H1 (cell line): ENCODE data around the gene SHLD1. TPM values are rescaled to one million over a fixed set of nuclear protein-coding genes. Genes with fewer than 3 reads are reported as not detected.

ENCODE experiments used
- CTCF ChIA-PET: fragments of 300-600 bp; sonication (Branson Sonifier 250); formaldehyde crosslinking; loops from one replicate; lab custom pipeline; 2021; ENCODE audit not compliant: partially characterized antibody; lab: Charles Lee
- POLR2A ChIA-PET: fragments of 300-600 bp; sonication (Branson Sonifier 250); formaldehyde crosslinking; loops from one replicate; lab custom pipeline; 2021; ENCODE audit warnings: inconsistent platforms; ENCODE audit not compliant: partially characterized antibody; lab: Charles Lee
- DNase-seq, 2 experiments: peaks; one replicate each; pipeline versions ENCODE4 v3.0.0 to v3.0.0-alpha.2; 2010 to 2022; ENCODE audit warnings: low spot score in 2 of 2, low read depth in 1 of 2, mixed read lengths in 1 of 2
- FAIRE-seq: peaks from 2 replicates; lab custom pipeline; 2011; peaks lifted over from hg19 to GRCh38; lab: Jason Lieb, UNC
- H2AFZ ChIP-seq: 2 replicates; pipeline ENCODE4 v1.8.1; 2012; ENCODE audit warnings: low read length, inconsistent platforms
- H2AK5ac ChIP-seq: 2 replicates; pipeline ENCODE4 v1.6.1; 2013; ENCODE audit warnings: low read depth, low read length
- H2BK120ac ChIP-seq: replicated peaks from 2 replicates; pipeline ENCODE3; 2013; ENCODE audit warnings: low read depth, low read length, inconsistent platforms
- H2BK12ac ChIP-seq: 2 replicates; pipeline ENCODE4 v1.6.1; 2013; ENCODE audit warnings: low read depth, low read length
- H2BK15ac ChIP-seq: 2 replicates; pipeline ENCODE4 v1.6.1; 2013; ENCODE audit warnings: low read length
- H2BK20ac ChIP-seq: 2 replicates; pipeline ENCODE4 v1.6.1; 2013; ENCODE audit warnings: low read length
- H2BK5ac ChIP-seq: 2 replicates; pipeline ENCODE4 v1.6.1; 2013; ENCODE audit warnings: low read depth, low read length
- H3K14ac ChIP-seq: 2 replicates; pipeline ENCODE4 v1.6.1; 2013; ENCODE audit warnings: inconsistent platforms; ENCODE audit not compliant: insufficient read length
- H3K18ac ChIP-seq: 2 replicates; pipeline ENCODE4 v1.6.1; 2013; ENCODE audit warnings: low read length; ENCODE audit errors: extremely low read depth
- H3K23ac ChIP-seq: 2 replicates; pipeline ENCODE4 v1.6.1; 2013; ENCODE audit warnings: inconsistent platforms; ENCODE audit not compliant: insufficient read length
- H3K23me2 ChIP-seq: 2 replicates; pipeline ENCODE4 v1.6.1; 2013; ENCODE audit warnings: low read depth, low read length
- H3K27ac ChIP-seq: 2 replicates; pipeline ENCODE4 v1.6.1; 2011; ENCODE audit warnings: low read depth, low read length, inconsistent platforms
- H3K27me3 ChIP-seq, 4 experiments: replicated peaks in 1 of 4; 1 replicate in 1 of 4; 2 replicates in 3 of 4; pipeline versions ENCODE4 v1.6.1 to v1.8.1; 2011 to 2013; ENCODE audit warnings: low read length in 3 of 4, mild to moderate bottlenecking in 3 of 4, inconsistent platforms in 2 of 4, mixed read lengths in 2 of 4, moderate library complexity in 1 of 4; ENCODE audit not compliant: control insufficient read depth in 3 of 4, insufficient read depth in 3 of 4; ENCODE audit errors: extremely low read depth in 1 of 4
- H3K36me3 ChIP-seq, 4 experiments: 2 replicates each; pipeline versions ENCODE4 v1.6.1 to v1.8.1; 2011 to 2013; ENCODE audit warnings: mild to moderate bottlenecking in 4 of 4, low read length in 3 of 4, moderate library complexity in 2 of 4, control low read depth in 1 of 4, inconsistent platforms in 1 of 4; ENCODE audit not compliant: insufficient read depth in 4 of 4, control insufficient read depth in 2 of 4
- H3K4ac ChIP-seq: replicated peaks from 2 replicates; pipeline ENCODE3; 2013; ENCODE audit warnings: low read length, low read depth, mixed read lengths, inconsistent platforms; ENCODE audit not compliant: insufficient read length
- H3K4me1 ChIP-seq, 4 experiments: replicated peaks in 1 of 4; 1 replicate in 1 of 4; 2 replicates in 3 of 4; pipeline versions ENCODE4 v1.6.1 to v1.8.1; 2011 to 2013; ENCODE audit warnings: low read length in 3 of 4, inconsistent platforms in 2 of 4, mixed read lengths in 1 of 4; ENCODE audit not compliant: insufficient read depth in 4 of 4, control insufficient read depth in 3 of 4
- H3K4me2 ChIP-seq, 2 experiments: 2 replicates each; pipeline versions ENCODE4 v1.6.1 to v1.8.1; 2011 to 2013; ENCODE audit warnings: low read depth in 2 of 2, low read length in 2 of 2, control low read depth in 1 of 2, inconsistent platforms in 1 of 2, mild to moderate bottlenecking in 1 of 2; ENCODE audit not compliant: insufficient read depth in 1 of 2
- H3K4me3 ChIP-seq, 4 experiments: fragments of 200-600, 300-600 bp in 1 of 4; sonication (generic), shearing (Covaris generic), sonication (Bioruptor Twin) in 1 of 4; 2 replicates each; pipeline versions ENCODE4 v1.5.1 to v1.8.1; 2011 to 2016; ENCODE audit warnings: low read length in 4 of 4, low read depth in 3 of 4, control low read depth in 2 of 4, inconsistent platforms in 2 of 4, mild to moderate bottlenecking in 2 of 4, mixed read lengths in 1 of 4, moderate library complexity in 1 of 4; ENCODE audit not compliant: insufficient read depth in 2 of 4; ENCODE audit errors: extremely low read depth in 1 of 4
- H3K56ac ChIP-seq: replicated peaks from 2 replicates; pipeline ENCODE3; 2013; ENCODE audit warnings: low read depth, mild to moderate bottlenecking, mixed read lengths, low read length, inconsistent platforms; ENCODE audit not compliant: insufficient read length
- H3K79me1 ChIP-seq: 2 replicates; pipeline ENCODE4 v1.6.1; 2013; ENCODE audit warnings: low read depth, low read length, control low read depth
- H3K79me2 ChIP-seq, 2 experiments: 2 replicates each; pipeline versions ENCODE4 v1.6.1 to v1.8.1; 2012 to 2013; ENCODE audit warnings: low read length in 2 of 2, mild to moderate bottlenecking in 2 of 2, inconsistent platforms in 1 of 2; ENCODE audit not compliant: insufficient read depth in 2 of 2, control insufficient read depth in 1 of 2
- H3K9ac ChIP-seq, 4 experiments: replicated peaks in 1 of 4; 1 replicate in 1 of 4; 2 replicates in 3 of 4; pipeline versions ENCODE4 v1.6.1 to v1.8.1; 2011 to 2013; ENCODE audit warnings: low read depth in 3 of 4, low read length in 3 of 4, control low read depth in 2 of 4, mild to moderate bottlenecking in 2 of 4, moderate library complexity in 2 of 4, inconsistent platforms in 1 of 4; ENCODE audit errors: extremely low read depth in 1 of 4
- H3K9me3 ChIP-seq, 2 experiments: 2 replicates each; pipeline versions ENCODE4 v1.6.1 to v1.8.1; 2012 to 2013; ENCODE audit warnings: mild to moderate bottlenecking in 2 of 2, moderate library complexity in 2 of 2, control low read depth in 1 of 2, inconsistent platforms in 1 of 2, low read depth in 1 of 2, low read length in 1 of 2, mixed read lengths in 1 of 2; ENCODE audit not compliant: insufficient read depth in 2 of 2
- H4K20me1 ChIP-seq, 2 experiments: replicated peaks in 1 of 2; 2 replicates each; pipeline versions ENCODE3 to v1.8.1; 2011 to 2013; ENCODE audit warnings: inconsistent platforms in 2 of 2, low read length in 2 of 2, mild to moderate bottlenecking in 1 of 2; ENCODE audit not compliant: insufficient read depth in 2 of 2, control insufficient read depth in 1 of 2
- H4K5ac ChIP-seq: 2 replicates; pipeline ENCODE4 v1.6.1; 2013; ENCODE audit warnings: low read length, low read depth, mixed read lengths, inconsistent platforms; ENCODE audit not compliant: insufficient read length
- H4K8ac ChIP-seq: 2 replicates; pipeline ENCODE4 v1.8.0; 2013; ENCODE audit warnings: mild to moderate bottlenecking, moderate library complexity, low read length, inconsistent platforms; ENCODE audit not compliant: insufficient read depth; ENCODE audit errors: extremely low read depth
- H4K91ac ChIP-seq: replicated peaks from 2 replicates; pipeline ENCODE3; 2013; ENCODE audit warnings: low read length, mixed read lengths, inconsistent platforms; ENCODE audit not compliant: insufficient read length
- CTCF ChIP-seq, 3 experiments: IDR thresholded peaks; 1 replicate in 2 of 3; 2 replicates in 1 of 3; pipeline versions ENCODE4 v1.5.1 to v1.6.1; 2011; ENCODE audit warnings: low read length in 3 of 3, mild to moderate bottlenecking in 3 of 3, inconsistent platforms in 2 of 3, low read depth in 1 of 3, moderate library complexity in 1 of 3; ENCODE audit not compliant: insufficient read depth in 1 of 3; ENCODE audit errors: control extremely low read depth in 1 of 3
- FOSL1 ChIP-seq: IDR thresholded peaks from 2 replicates; pipeline ENCODE4 v1.6.1; 2011; ENCODE audit warnings: mild to moderate bottlenecking, low read depth, low read length, moderate library complexity; ENCODE audit not compliant: insufficient read depth
- NANOG ChIP-seq: IDR thresholded peaks from 2 replicates; pipeline ENCODE4 v1.6.1; 2011; ENCODE audit warnings: low read length, low read depth, mild to moderate bottlenecking, inconsistent platforms; ENCODE audit not compliant: insufficient read depth, poor library complexity, severe bottlenecking
- POU5F1 ChIP-seq: IDR thresholded peaks from 2 replicates; pipeline ENCODE4 v1.6.1; 2011; ENCODE audit warnings: low read depth, mild to moderate bottlenecking, low read length, moderate library complexity
- RAD21 ChIP-seq, 2 experiments: IDR thresholded peaks in 1 of 2; conservative IDR thresholded peaks in 1 of 2; 2 replicates each; pipeline ENCODE4 v1.6.1; 2011; ENCODE audit warnings: low read depth in 2 of 2, low read length in 2 of 2, improper control_type of control experiment in 1 of 2, inconsistent platforms in 1 of 2, mild to moderate bottlenecking in 1 of 2, moderate library complexity in 1 of 2
- RFX5 ChIP-seq: IDR thresholded peaks from 2 replicates; pipeline ENCODE4 v1.6.1; 2011; ENCODE audit warnings: low read depth, low read length, improper control_type of control experiment, borderline replicate concordance
- WGBS, 2 experiments: shearing (Covaris generic) in 1 of 2; methylation state at CpG; one replicate each; pipeline versions ENCODE4 v1.1.6 to v1.1.7; 2013 to 2015; ENCODE audit warnings: low lambda C conversion rate in 2 of 2, mixed read lengths in 2 of 2, inconsistent platforms in 1 of 2, low coverage in 1 of 2, missing lambda C conversion rate in 1 of 2; ENCODE audit not compliant: insufficient replicate concordance in 2 of 2, insufficient coverage in 1 of 2, insufficient read length in 1 of 2; ENCODE audit errors: extremely low coverage in 1 of 2, missing lambda C conversion rate in 1 of 2; 5-methylcytosine and 5-hydroxymethylcytosine counted together
- polyA plus RNA-seq, 7 experiments: library from polyadenylated mRNA; depleted of rRNA in 3 of 7; stranded (reverse) in 5 of 7; unstranded in 2 of 7; fragments of >200 nt in 5 of 7; fragments of 200-250 nt in 2 of 7; gene quantifications; 1 replicate in 5 of 7; 2 replicates in 1 of 7; 4 replicates in 1 of 7; pipeline versions ENCODE4 v1.2.1 to v1.2.3, GENCODE V29; 2011 to 2013; ENCODE audit warnings: missing spikeins in 2 of 7, mixed read lengths in 2 of 7
- total RNA-seq: library from RNA; stranded (reverse); fragmentation: NEBNext Ultra II Directional; extraction: Animal tissue kit (Norgen Biotek cat#: 25700); gene quantifications from 2 replicates; pipeline ENCODE4 v1.2.1, GENCODE V29; 2021

Gene SHLD1
- total and polyA plus RNA-seq, 2 of the 8 experiments (the other 6 are each of a cell fraction or from before 2014, with no cell fraction given): 4.2 to 6.5 TPM

- H4K91ac ChIP-seq: no peak overlapping the region
- no peak overlapping the region for H2BK5ac ChIP-seq
- FAIRE-seq: no peak
- H3K4me2 ChIP-seq: no peak overlapping the region
- no peak overlapping the region for H2BK12ac ChIP-seq
- ChIA-PET CTCF (interaction anchor here (0.8 kb wide), 1 partner anchor 228 kb away, joined by 4 read pairs; no protein-coding TSS in a partner anchor), POLR2A (no interaction called here)
- no peak for TF ChIP-seq FOSL1
- no peak for TF ChIP-seq NANOG
- peak in 2 of 3 experiments; percentile 23 to 38; a peak in 2 of 4 replicates for TF ChIP-seq CTCF (IDR thresholded peaks at IDR 0.05; ENCODE audit: control extremely low read depth in 1 of 3, insufficient read depth in 1 of 3, low read depth in 1 of 3, low read length in 3 of 3)
- no peak for TF ChIP-seq RFX5
- TF ChIP-seq RAD21 (IDR thresholded peaks at IDR 0.05 in 1 of 2, conservative IDR thresholded peaks at IDR 0.05 in 1 of 2; ENCODE audit: low read depth in 2 of 2, low read length in 2 of 2): peak in 1 of 2 experiments; percentile 45; a peak in 3 of 4 replicates
- TF ChIP-seq POU5F1: no peak
- no peaks in the 10 kb centered on the region for H3K79me2 ChIP-seq
- no peak for DNase-seq
- no peak overlapping the region for H3K27ac ChIP-seq
- no peaks in the 10 kb centered on the region for H3K36me3 ChIP-seq
- no peak overlapping the region for H3K23ac ChIP-seq
- H3K9ac ChIP-seq: no peak overlapping the region
- no peak overlapping the region for H3K4me3 ChIP-seq
- H3K4ac ChIP-seq: no peak overlapping the region
- H3K18ac ChIP-seq: no peak overlapping the region
- no peak overlapping the region for H2BK15ac ChIP-seq
- no peaks in the 10 kb centered on the region for H3K79me1 ChIP-seq
- no peak overlapping the region for H3K14ac ChIP-seq
- H2AK5ac ChIP-seq: no peak overlapping the region
- no peaks in the 10 kb centered on the region for H3K23me2 ChIP-seq
- no peak overlapping the region for H4K8ac ChIP-seq
- H2BK20ac ChIP-seq: no peak overlapping the region
- no peak overlapping the region for H4K5ac ChIP-seq
- H3K4me1 ChIP-seq: peaks cover 0 to 7% (median 0%) of the 10 kb centered on the region in 4 experiments; a peak in 1 of 7 replicates
- H2AFZ ChIP-seq: no peak overlapping the region
- H3K56ac ChIP-seq: no peak overlapping the region
- H2BK120ac ChIP-seq: no peak overlapping the region
- no peaks in the 10 kb centered on the region for H3K9me3 ChIP-seq
- WGBS, 2 experiments: 78% methylated on average over 3 of the region's 3 CpGs; no CpG with 5 or more reads in 1 of the 2 experiments
- H4K20me1 ChIP-seq: no peaks in the 10 kb centered on the region
- no peaks in the 10 kb centered on the region for H3K27me3 ChIP-seq
Observed at GRCh38 chr20:5757949-5758348, 7.7 kb downstream of the SHLD1 start.
